AG09309 (cell line): Measurements from ENCODE around the gene TRIM31.

Experiments used
- DNase-seq: peaks from one replicate; pipeline ENCODE4 v3.0.0-alpha.2; 2010; ENCODE audit warnings: low read depth
- H3K4me3 ChIP-seq: 2 replicates; pipeline ENCODE4 v1.5.1; 2011; ENCODE audit warnings: mild to moderate bottlenecking, low read depth, low read length, moderate library complexity; ENCODE audit not compliant: control insufficient read depth
- TF ChIP-seq, protein P1 (sequence below): IDR thresholded peaks from 2 replicates; pipeline ENCODE4 v1.5.1; 2011; ENCODE audit warnings: mild to moderate bottlenecking, low read depth, low read length, inconsistent platforms; ENCODE audit not compliant: insufficient read depth, control insufficient read depth; ENCODE audit errors: missing control alignments

Gene TRIM31

DNA sequence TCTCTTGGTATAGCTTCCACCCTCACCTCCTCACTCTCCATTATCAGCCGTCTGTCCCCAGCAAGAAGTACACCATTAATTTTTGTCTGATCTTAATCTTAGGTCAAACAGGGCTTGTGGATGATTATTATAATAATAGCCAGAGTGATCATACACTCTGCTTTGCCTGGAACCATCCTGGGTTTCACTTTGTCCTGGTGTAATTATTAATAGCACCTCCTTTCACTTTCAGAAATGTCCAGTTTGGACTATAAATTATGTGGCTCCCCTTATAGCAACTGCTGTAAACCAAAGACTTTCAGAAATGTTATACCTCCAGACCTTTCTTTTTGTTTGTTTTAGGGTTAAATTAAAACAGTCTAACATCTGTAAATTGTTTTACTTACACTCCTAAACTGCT, 951 bp upstream of the TRIM31 start:
- no peak for DNase-seq
- H3K4me3 ChIP-seq, result no peak overlapping the region
- TF ChIP-seq, protein P1, sequence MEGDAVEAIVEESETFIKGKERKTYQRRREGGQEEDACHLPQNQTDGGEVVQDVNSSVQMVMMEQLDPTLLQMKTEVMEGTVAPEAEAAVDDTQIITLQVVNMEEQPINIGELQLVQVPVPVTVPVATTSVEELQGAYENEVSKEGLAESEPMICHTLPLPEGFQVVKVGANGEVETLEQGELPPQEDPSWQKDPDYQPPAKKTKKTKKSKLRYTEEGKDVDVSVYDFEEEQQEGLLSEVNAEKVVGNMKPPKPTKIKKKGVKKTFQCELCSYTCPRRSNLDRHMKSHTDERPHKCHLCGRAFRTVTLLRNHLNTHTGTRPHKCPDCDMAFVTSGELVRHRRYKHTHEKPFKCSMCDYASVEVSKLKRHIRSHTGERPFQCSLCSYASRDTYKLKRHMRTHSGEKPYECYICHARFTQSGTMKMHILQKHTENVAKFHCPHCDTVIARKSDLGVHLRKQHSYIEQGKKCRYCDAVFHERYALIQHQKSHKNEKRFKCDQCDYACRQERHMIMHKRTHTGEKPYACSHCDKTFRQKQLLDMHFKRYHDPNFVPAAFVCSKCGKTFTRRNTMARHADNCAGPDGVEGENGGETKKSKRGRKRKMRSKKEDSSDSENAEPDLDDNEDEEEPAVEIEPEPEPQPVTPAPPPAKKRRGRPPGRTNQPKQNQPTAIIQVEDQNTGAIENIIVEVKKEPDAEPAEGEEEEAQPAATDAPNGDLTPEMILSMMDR, result no peak

DNA sequence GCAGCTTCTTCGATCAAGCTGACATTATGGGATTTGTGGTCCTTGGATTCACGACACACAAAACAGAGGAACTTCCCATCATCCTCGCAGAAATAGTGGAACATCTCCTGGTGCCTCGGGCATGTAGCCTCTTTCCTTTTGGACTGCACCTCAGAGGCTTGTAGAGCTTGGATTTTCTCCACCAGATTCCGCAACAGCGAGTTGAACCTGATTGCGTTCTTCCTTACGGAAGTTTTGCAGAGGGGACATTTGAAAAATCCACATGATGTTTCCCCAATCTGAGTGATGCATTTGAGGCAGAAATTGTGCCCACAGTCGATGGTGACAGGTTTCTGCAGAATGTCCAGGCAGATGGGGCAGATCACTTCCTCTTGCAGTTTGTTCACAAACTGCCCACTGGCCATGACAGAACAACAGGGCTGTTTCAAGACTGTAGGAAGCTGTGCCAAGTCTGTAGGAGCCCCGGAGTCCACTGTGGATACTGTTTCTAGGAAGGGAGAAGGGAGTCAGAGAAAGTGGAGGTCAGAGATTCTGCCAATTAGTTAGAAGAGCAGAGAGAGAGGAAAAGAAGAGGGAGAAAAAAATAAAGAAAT, 392 bp downstream of the TRIM31 start:
- no peak for DNase-seq
- H3K4me3 ChIP-seq, result no peak overlapping the region
- TF ChIP-seq, protein P1, result no peak

DNA sequence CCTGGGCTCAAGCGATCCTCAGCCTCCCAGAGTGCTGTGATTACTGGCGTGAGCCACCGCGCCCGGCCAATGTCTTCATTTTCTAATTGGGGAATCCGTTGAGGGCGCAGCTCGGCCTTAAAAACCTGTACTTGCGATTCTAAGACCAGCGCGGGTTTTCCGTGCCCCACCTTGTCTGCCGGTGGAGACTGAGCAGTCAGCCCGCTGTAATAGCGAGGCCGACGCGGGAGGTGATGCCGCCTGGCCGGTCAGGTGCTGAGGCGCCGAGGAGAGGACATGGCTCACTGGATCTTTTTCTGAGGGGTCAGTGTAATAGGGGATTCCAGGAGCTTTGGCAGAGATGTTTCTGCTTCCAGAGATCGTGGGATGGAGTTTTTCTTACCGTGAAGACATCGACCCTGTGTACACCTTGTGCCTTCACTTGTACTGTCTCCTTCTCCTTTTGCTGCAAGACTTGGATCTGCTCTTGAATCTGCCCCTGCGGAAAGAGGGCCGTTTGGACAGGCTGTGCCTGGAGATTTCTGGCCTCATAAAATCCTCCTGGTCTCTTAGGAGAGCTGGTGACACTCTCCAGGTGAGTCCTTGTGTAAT, 1.5 kb downstream of the TRIM31 start:
- DNase-seq, result no peak
- no peak overlapping the region for H3K4me3 ChIP-seq
- TF ChIP-seq, protein P1, result no peak

DNA sequence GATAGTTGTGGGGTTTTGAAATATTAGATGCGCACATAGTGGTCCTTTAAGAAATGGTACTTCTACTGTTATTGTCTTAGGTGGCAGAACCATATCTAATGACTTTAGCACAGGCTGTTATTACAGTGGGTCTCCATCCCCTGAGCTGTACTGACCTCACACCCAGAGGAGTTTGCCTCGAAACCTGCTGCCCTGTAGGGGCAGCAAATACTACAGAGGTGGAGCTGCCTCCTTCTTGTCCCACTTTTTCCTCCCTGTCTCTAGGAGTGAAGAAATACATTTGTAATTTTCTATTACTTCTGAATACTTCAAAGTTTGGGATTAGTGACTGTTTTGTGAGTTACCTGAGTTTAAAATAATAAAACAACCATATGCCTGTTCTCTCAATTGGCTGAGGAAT, 8.2 kb downstream of the TRIM31 start:
- DNase-seq, result no peak
- TF ChIP-seq, protein P1, result no peak
- H3K4me3 ChIP-seq, result no peak overlapping the region

DNA sequence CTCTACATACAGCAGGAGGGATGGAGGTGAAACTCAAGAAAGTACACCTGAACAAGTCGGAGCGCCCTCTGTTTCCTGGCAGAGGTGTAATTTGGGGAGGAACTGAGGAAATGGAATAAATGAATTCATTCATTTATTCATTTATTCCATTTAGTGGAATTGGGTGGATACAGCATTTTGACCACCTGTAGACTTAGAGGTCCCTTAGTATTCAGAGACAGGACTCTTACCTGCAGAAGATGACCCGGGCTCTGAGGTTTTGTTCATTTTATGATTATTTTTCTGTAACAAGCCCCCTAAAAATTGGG, 9.1 kb downstream of the TRIM31 start:
- DNase-seq, result no peak
- H3K4me3 ChIP-seq, result peak overlapping the region; percentile 50
- TF ChIP-seq, protein P1, result no peak

DNA sequence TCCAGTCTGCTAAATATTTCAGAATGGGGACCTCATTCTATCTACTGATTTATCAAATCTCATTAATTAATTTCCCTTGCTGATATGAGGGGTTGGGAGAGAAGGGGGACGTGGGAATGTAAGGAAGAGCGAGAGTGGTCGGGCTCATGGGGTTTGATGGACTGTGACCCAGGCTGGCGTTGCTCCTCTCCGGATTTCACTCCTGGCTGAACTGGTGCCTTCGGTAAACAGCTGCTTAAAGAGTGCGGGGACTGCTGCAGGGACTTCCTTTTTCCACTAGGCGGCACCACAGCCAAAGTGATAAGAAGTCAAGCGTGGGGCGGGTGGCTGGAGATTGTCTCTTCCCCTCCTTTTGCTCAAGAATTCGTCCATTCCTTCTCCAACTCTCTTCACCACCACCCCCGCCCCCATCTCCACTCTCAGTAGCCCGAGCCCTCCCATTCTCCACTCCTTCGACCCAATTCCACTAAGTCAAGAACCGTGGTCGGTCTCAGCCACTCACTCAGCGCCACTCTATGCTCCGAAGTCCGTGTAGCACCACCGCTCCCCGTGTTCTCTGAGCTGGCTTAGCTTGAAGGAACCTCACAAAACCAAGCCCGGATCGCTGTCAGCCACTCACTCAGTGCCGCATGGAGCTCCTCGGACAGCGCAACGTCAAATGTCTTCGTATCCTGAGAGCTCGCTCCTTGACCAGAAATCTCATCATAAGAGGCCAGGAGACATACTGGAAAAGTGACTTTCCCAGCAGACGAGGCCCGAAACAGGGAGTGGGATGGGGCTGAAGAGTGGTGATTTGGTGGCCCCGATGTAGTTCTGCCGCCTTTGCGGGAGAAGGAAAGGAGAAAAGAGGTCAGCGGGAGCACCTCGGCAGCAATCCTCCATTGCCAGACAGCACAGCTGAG, 9.7 kb downstream of the TRIM31 start:
- TF ChIP-seq, protein P1, result peak; percentile 97
- peak overlapping the region; percentile 50 for H3K4me3 ChIP-seq

More for the DNA sequence above, 9.7 kb downstream of the TRIM31 start:
- peak; percentile 50 for DNase-seq
